HCT116 (cell line): ENCODE measurements around the gene SCN8A. TPM values are rescaled to one million over a fixed set of nuclear protein-coding genes. Genes with fewer than 3 reads are reported as not detected.
A peak's percentile ranks its signal among the peaks of the same experiment; 100 is the strongest.

Experiments
- ATAC-seq: fragments of 200-7000 bp; cut with Tn5 transposase; 2 replicates; pipeline ENCODE4 v1.9.1; 2020; ENCODE audit warnings: mild to moderate bottlenecking, moderate library complexity
- BruUV-seq: library from RNA; stranded (reverse); fragments of 400-500 nt; replicated peaks from 2 replicates; lab custom pipeline; 2021; lab: Mats Ljungman, UMichigan
- CTCF ChIA-PET: fragments of 300-600 bp; sonication (Branson Sonifier 250); formaldehyde crosslinking; loops from one replicate; lab custom pipeline; 2021; ENCODE audit warnings: antibody characterized with exemption; lab: Charles Lee
- POLR2A ChIA-PET: fragments of 300-600, 350-600 bp; sonication (Branson Sonifier 250); formaldehyde crosslinking; loops from one replicate; lab custom pipeline; 2021; ENCODE audit warnings: antibody characterized with exemption; lab: Charles Lee
- RAD21 ChIA-PET, 2 experiments: fragments of 300-600 bp; sonication (Branson Sonifier 250); formaldehyde crosslinking; loops; one replicate each; lab custom pipeline; 2023; ENCODE audit warnings: low total read pairs in 2 of 2; ENCODE audit not compliant: uncharacterized antibody in 2 of 2, unreplicated experiment in 2 of 2, low non-redundant PET in 1 of 2; lab: Charles Lee
- DNase-seq: peaks from one replicate; pipeline ENCODE4 v3.0.0-alpha.2; 2010; ENCODE audit warnings: low read depth, low spot score
- H2AFZ ChIP-seq: fragments of 200-600 bp; shearing (Covaris generic), sonication (generic); 2 replicates; pipeline ENCODE4 v1.6.1; 2017; ENCODE audit warnings: low read depth, mixed run types, mixed read lengths, antibody characterized with exemption, low read length; ENCODE audit not compliant: poor library complexity, severe bottlenecking
- H3K27ac ChIP-seq: 2 replicates; pipeline ENCODE4 v1.5.1; 2012; ENCODE audit warnings: low read depth, low read length
- H3K27me3 ChIP-seq: fragments of 200-600 bp; sonication (generic); 2 replicates; pipeline ENCODE4 v1.6.1; 2016; ENCODE audit warnings: mixed run types, low read length, mixed read lengths; ENCODE audit not compliant: insufficient read depth
- H3K36me3 ChIP-seq, 2 experiments: fragments of 200-500 bp in 1 of 2; fragments of 200-600 bp in 1 of 2; sonication (Bioruptor generic) in 1 of 2; sonication (generic) in 1 of 2; 2 replicates each; pipeline versions ENCODE4 v1.5.1 to v1.6.1; 2014 to 2016; ENCODE audit warnings: low read length in 2 of 2, inconsistent platforms in 1 of 2, mixed read lengths in 1 of 2, mixed run types in 1 of 2; ENCODE audit not compliant: insufficient read depth in 2 of 2, control insufficient read depth in 1 of 2
- H3K4me1 ChIP-seq, 2 experiments: fragments of 200-600 bp in 1 of 2; sonication (generic) in 1 of 2; 2 replicates each; pipeline versions ENCODE4 v1.5.1 to v1.6.1; 2012 to 2017; ENCODE audit warnings: low read length in 2 of 2, inconsistent platforms in 1 of 2, mild to moderate bottlenecking in 1 of 2, mixed read lengths in 1 of 2, mixed run types in 1 of 2, moderate library complexity in 1 of 2; ENCODE audit not compliant: insufficient read depth in 2 of 2, control insufficient read depth in 1 of 2
- H3K4me2 ChIP-seq: fragments of 200-600 bp; sonication (generic); 2 replicates; pipeline ENCODE4 v1.6.1; 2017; ENCODE audit warnings: mixed run types, low read length, mixed read lengths
- H3K4me3 ChIP-seq, 2 experiments: fragments of 200-600 bp in 1 of 2; sonication (generic) in 1 of 2; replicated peaks in 1 of 2; 2 replicates each; pipeline ENCODE4 v1.5.1; 2011 to 2016; ENCODE audit warnings: low read length in 2 of 2, control low read depth in 1 of 2, low read depth in 1 of 2, mild to moderate bottlenecking in 1 of 2, mixed read lengths in 1 of 2, mixed run types in 1 of 2
- H3K79me2 ChIP-seq: fragments of 200-600 bp; sonication (generic); 2 replicates; pipeline ENCODE4 v1.6.1; 2017; ENCODE audit warnings: mild to moderate bottlenecking, mixed run types, low read length, moderate library complexity, mixed read lengths; ENCODE audit not compliant: insufficient read depth
- H3K9ac ChIP-seq: fragments of 200-600 bp; sonication (generic); 2 replicates; pipeline ENCODE4 v1.6.1; 2016; ENCODE audit warnings: low read length, mixed read lengths
- H3K9me2 ChIP-seq: fragments of 200-600 bp; sonication (generic), shearing (Covaris generic); 2 replicates; pipeline ENCODE4 v1.6.1; 2017; ENCODE audit warnings: mixed run types, mild to moderate bottlenecking, moderate library complexity; ENCODE audit not compliant: insufficient read depth
- H3K9me3 ChIP-seq, 2 experiments: fragments of 200-500 bp in 1 of 2; fragments of 200-600 bp in 1 of 2; sonication (Bioruptor generic) in 1 of 2; sonication (generic) in 1 of 2; 2 replicates each; pipeline ENCODE4 v1.6.1; 2014 to 2017; ENCODE audit warnings: low read length in 2 of 2, mixed read lengths in 2 of 2, inconsistent platforms in 1 of 2, low read depth in 1 of 2, mild to moderate bottlenecking in 1 of 2, mixed run types in 1 of 2, moderate library complexity in 1 of 2; ENCODE audit not compliant: control insufficient read depth in 1 of 2, insufficient read depth in 1 of 2
- H4K20me1 ChIP-seq: fragments of 200-600 bp; sonication (generic), shearing (Covaris generic); 2 replicates; pipeline ENCODE4 v1.6.1; 2017; ENCODE audit warnings: mixed run types, mild to moderate bottlenecking, moderate library complexity; ENCODE audit not compliant: insufficient read depth
- CBX3 ChIP-seq: IDR thresholded peaks from 2 replicates; pipeline ENCODE4 v1.6.1; 2012; ENCODE audit warnings: low read depth
- EZH2 ChIP-seq: fragments of 200-600 bp; sonication (generic); IDR thresholded peaks from 2 replicates; pipeline ENCODE4 v1.6.1; 2017; ENCODE audit warnings: antibody characterized with exemption, mixed run types
- POLR2AphosphoS5 ChIP-seq: IDR thresholded peaks from 2 replicates; pipeline ENCODE4 v1.6.1; 2011; ENCODE audit warnings: mild to moderate bottlenecking, low read depth, low read length, moderate library complexity
- RAD21 ChIP-seq: IDR thresholded peaks from 2 replicates; pipeline ENCODE4 v1.6.1; 2012; ENCODE audit warnings: low read depth, mild to moderate bottlenecking
- TCF7L2 ChIP-seq: IDR thresholded peaks from 2 replicates; pipeline ENCODE4 v1.7.0; 2011; ENCODE audit warnings: borderline replicate concordance, inconsistent platforms; ENCODE audit not compliant: insufficient read depth, insufficient read length; ENCODE audit errors: extremely low read depth
- ZFX ChIP-seq: fragments of 450-650 bp; IDR thresholded peaks from 2 replicates; pipeline ENCODE4 v1.6.1; 2017
- intact Hi-C: fragments of 100-400 bp; cut with micrococcal nuclease; formaldehyde crosslinking; loops from 2 replicates; pipeline ENCODE4 v1.10.0; 2022
- total RNA-seq: library from RNA; stranded (reverse); gene quantifications from one replicate; pipeline ENCODE4 v1.2.1, GENCODE V29; 2021; ENCODE audit not compliant: unreplicated experiment
- TF ChIP-seq, protein P1 (sequence below), 3 experiments: fragments of 200-600 bp in 1 of 3; sonication (generic) in 1 of 3; IDR thresholded peaks in 2 of 3; conservative IDR thresholded peaks in 1 of 3; 2 replicates each; pipeline ENCODE4 v1.5.1; 2012 to 2017; ENCODE audit warnings: low read depth in 2 of 3, low read length in 2 of 3, antibody characterized with exemption in 1 of 3, borderline replicate concordance in 1 of 3, control low read depth in 1 of 3, mild to moderate bottlenecking in 1 of 3, mixed read lengths in 1 of 3, mixed run types in 1 of 3, moderate library complexity in 1 of 3; ENCODE audit not compliant: insufficient read depth in 1 of 3
- TF ChIP-seq, protein P2 (sequence below): IDR thresholded peaks from 2 replicates; pipeline ENCODE4 v1.6.1; 2012
- TF ChIP-seq, protein P3 (sequence below): IDR thresholded peaks from 2 replicates; pipeline ENCODE4 v1.6.1; 2012

Gene SCN8A
- total RNA-seq, 1 experiment from 2014 or later: 7.1 TPM

DNA sequence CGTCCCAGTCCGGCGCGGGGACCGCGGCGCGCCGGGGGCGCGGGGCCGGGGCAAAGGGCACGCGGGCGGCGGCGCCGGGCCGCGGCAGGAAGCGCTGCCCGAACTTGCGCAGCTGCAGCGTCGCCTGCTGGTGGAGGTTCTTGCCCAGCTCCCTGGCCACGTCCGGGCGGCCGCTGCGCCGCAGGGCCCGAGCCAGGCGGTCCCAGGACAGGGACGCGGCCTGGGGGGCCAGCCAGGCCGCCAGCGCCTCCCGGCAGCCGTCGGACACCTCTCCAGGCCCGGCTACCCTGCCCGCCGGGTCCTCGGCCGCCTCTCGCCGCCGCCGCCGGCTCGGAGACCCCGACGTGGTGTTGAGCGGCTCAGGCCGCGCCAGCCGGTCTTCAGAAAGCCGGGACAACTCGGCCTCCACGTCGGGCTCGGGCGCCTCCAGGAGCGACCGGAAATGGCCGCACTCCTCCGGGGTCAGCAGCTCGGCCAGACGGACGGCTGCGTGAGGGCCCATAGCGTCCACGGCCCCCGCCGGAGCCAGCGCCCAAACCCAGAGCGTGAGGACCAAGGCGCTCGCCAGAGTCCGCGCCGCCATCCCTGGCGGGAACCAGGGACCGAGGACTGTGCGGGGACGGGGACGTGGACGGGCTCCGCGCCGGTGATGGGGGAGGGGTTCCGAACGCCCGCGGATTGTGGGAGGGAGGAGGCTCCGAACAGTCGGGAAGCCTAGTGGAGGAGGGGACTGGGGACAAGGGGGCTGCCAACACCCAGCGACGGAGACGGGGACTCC, 223.5 kb downstream of the SCN8A start:
- peak overlapping the region; percentile 65 for H3K9ac ChIP-seq

More for the DNA sequence above, 223.5 kb downstream of the SCN8A start:
- H3K27ac ChIP-seq: peak overlapping the region; percentile 48; the same call in 1 of the 2 replicates
- intact Hi-C loops: loop anchor here (2.0 kb wide), 1 partner anchor 394 kb away; no protein-coding TSS in a partner anchor
- no TSS peak for BruUV-seq
- ChIA-PET RAD21 (no interaction called here), CTCF (interaction anchor here (0.8 kb wide), 1 partner anchor 9 kb away, joined by 6 read pairs; no protein-coding TSS in a partner anchor), POLR2A (no interaction called here)
- H3K4me3 ChIP-seq: peak overlapping the region; percentile 41 to 56
- no peak overlapping the region for H2AFZ ChIP-seq
- DNase-seq (no peak), ATAC-seq (peak; percentile 86)
- H3K9me2 ChIP-seq: no peaks in the 10 kb centered on the region
- peaks cover 0 to 11% of the 10 kb centered on the region in 2 experiments; a peak in 1 of 4 replicates for H3K4me1 ChIP-seq
- H3K9me3 ChIP-seq: no peaks in the 10 kb centered on the region
- H4K20me1 ChIP-seq: no peaks in the 10 kb centered on the region
- no peaks in the 10 kb centered on the region for H3K27me3 ChIP-seq
- H3K36me3 ChIP-seq: no peaks in the 10 kb centered on the region
- H3K4me2 ChIP-seq: peak overlapping the region; percentile 76
- TF ChIP-seq, protein P1, sequence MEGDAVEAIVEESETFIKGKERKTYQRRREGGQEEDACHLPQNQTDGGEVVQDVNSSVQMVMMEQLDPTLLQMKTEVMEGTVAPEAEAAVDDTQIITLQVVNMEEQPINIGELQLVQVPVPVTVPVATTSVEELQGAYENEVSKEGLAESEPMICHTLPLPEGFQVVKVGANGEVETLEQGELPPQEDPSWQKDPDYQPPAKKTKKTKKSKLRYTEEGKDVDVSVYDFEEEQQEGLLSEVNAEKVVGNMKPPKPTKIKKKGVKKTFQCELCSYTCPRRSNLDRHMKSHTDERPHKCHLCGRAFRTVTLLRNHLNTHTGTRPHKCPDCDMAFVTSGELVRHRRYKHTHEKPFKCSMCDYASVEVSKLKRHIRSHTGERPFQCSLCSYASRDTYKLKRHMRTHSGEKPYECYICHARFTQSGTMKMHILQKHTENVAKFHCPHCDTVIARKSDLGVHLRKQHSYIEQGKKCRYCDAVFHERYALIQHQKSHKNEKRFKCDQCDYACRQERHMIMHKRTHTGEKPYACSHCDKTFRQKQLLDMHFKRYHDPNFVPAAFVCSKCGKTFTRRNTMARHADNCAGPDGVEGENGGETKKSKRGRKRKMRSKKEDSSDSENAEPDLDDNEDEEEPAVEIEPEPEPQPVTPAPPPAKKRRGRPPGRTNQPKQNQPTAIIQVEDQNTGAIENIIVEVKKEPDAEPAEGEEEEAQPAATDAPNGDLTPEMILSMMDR (IDR thresholded peaks at IDR 0.05 in 2 of 3, conservative IDR thresholded peaks at IDR 0.05 in 1 of 3; ENCODE audit: borderline replicate concordance in 1 of 3, insufficient read depth in 1 of 3, low read depth in 2 of 3, low read length in 2 of 3): peak; percentile 13 to 50 (median 24); a peak in 3 of 6 replicates
- TF ChIP-seq, protein P2, sequence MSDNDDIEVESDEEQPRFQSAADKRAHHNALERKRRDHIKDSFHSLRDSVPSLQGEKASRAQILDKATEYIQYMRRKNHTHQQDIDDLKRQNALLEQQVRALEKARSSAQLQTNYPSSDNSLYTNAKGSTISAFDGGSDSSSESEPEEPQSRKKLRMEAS: 0 out of 2 replicates have a peak, but pooled peaks have one; percentile 26
- TF ChIP-seq TCF7L2: peak; percentile 35
- TF ChIP-seq POLR2AphosphoS5: peak; percentile 40
- TF ChIP-seq CBX3: no peak
- TF ChIP-seq EZH2: no peak
- TF ChIP-seq, protein P3, sequence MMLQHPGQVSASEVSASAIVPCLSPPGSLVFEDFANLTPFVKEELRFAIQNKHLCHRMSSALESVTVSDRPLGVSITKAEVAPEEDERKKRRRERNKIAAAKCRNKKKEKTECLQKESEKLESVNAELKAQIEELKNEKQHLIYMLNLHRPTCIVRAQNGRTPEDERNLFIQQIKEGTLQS: no peak
- peak; percentile 88 for TF ChIP-seq ZFX
- TF ChIP-seq RAD21: peak; percentile 43; the same call in 1 of the 2 replicates
- no peaks in the 10 kb centered on the region for H3K79me2 ChIP-seq
